IMR-90 (cell line): ENCODE data around the gene TANGO2. TPM values are rescaled to one million over a fixed set of nuclear protein-coding genes. Genes with fewer than 3 reads are reported as not detected.

Experiments
- ATAC-seq: fragments of 200-7000 bp; cut with Tn5 transposase; 2 replicates; pipeline ENCODE4 v1.9.1; 2020; ENCODE audit warnings: low read depth, mild to moderate bottlenecking, moderate library complexity
- BruUV-seq: library from RNA; stranded (reverse); fragments of 400-500 nt; replicated peaks from 2 replicates; lab custom pipeline; 2021; lab: Mats Ljungman, UMichigan
- CTCF ChIA-PET: fragments of 300-600 bp; formaldehyde crosslinking; extraction: SDS; loops from one replicate; lab custom pipeline; 2021; ENCODE audit warnings: antibody characterized with exemption; lab: Yijun Ruan, JAX
- POLR2A ChIA-PET: fragments of 300-600 bp; sonication (Branson Sonifier 250); formaldehyde crosslinking; loops from one replicate; lab custom pipeline; 2022; ENCODE audit warnings: antibody characterized with exemption; ENCODE audit not compliant: unreplicated experiment; lab: Charles Lee
- DNase-seq: peaks from one replicate; pipeline ENCODE4 v3.0.0; 2013
- H2AFZ ChIP-seq: replicated peaks from 2 replicates; pipeline ENCODE3; 2013; ENCODE audit warnings: low read length, mild to moderate bottlenecking; ENCODE audit not compliant: poor library complexity
- H2AK5ac ChIP-seq: 2 replicates; pipeline ENCODE4 v1.6.1; 2013; ENCODE audit warnings: low read depth, low read length, inconsistent platforms
- H2AK9ac ChIP-seq: replicated peaks from 2 replicates; pipeline ENCODE3; 2013; ENCODE audit warnings: mild to moderate bottlenecking, low read depth, low read length, moderate library complexity; ENCODE audit not compliant: poor library complexity
- H2BK120ac ChIP-seq: 2 replicates; pipeline ENCODE4 v1.6.1; 2013; ENCODE audit warnings: low read depth, low read length, inconsistent platforms
- H2BK15ac ChIP-seq: 3 replicates; pipeline ENCODE4 v1.6.1; 2013; ENCODE audit warnings: low read depth, low read length, inconsistent platforms
- H2BK20ac ChIP-seq: 2 replicates; pipeline ENCODE4 v1.6.1; 2013; ENCODE audit warnings: low read depth, mild to moderate bottlenecking, inconsistent platforms, low read length, moderate library complexity
- H2BK5ac ChIP-seq: 2 replicates; pipeline ENCODE4 v1.6.1; 2013; ENCODE audit warnings: mild to moderate bottlenecking, low read depth, low read length, inconsistent platforms; ENCODE audit not compliant: poor library complexity, severe bottlenecking
- H3K14ac ChIP-seq: replicated peaks from 2 replicates; pipeline ENCODE4 v1.6.1; 2013; ENCODE audit warnings: low read depth, low read length, inconsistent platforms
- H3K18ac ChIP-seq: 2 replicates; pipeline ENCODE4 v1.6.1; 2013; ENCODE audit warnings: low read depth, low read length, control low read depth
- H3K23ac ChIP-seq: 2 replicates; pipeline ENCODE4 v1.6.1; 2013; ENCODE audit warnings: low read depth, low read length, inconsistent platforms
- H3K27ac ChIP-seq: 2 replicates; pipeline ENCODE4 v1.5.1; 2013; ENCODE audit warnings: mild to moderate bottlenecking, control low read depth, low read length; ENCODE audit not compliant: insufficient read depth
- H3K27me3 ChIP-seq: 2 replicates; pipeline ENCODE4 v1.6.1; 2013; ENCODE audit warnings: low read length; ENCODE audit not compliant: control insufficient read depth, insufficient read depth
- H3K36me3 ChIP-seq: 2 replicates; pipeline ENCODE4 v1.6.1; 2013; ENCODE audit warnings: low read length, mixed read lengths; ENCODE audit not compliant: control insufficient read depth, insufficient read depth
- H3K4ac ChIP-seq: 2 replicates; pipeline ENCODE4 v1.6.1; 2013; ENCODE audit warnings: low read depth, low read length, inconsistent platforms
- H3K4me1 ChIP-seq: 2 replicates; pipeline ENCODE4 v1.6.1; 2013; ENCODE audit warnings: low read length, mixed read lengths; ENCODE audit not compliant: control insufficient read depth, insufficient read depth
- H3K4me2 ChIP-seq: 2 replicates; pipeline ENCODE4 v1.6.1; 2013; ENCODE audit warnings: low read depth, mild to moderate bottlenecking, control low read depth, low read length, moderate library complexity
- H3K4me3 ChIP-seq: 2 replicates; pipeline ENCODE4 v1.5.1; 2013; ENCODE audit warnings: low read depth, mild to moderate bottlenecking, control low read depth, low read length, moderate library complexity; ENCODE audit not compliant: insufficient read depth
- H3K56ac ChIP-seq: 2 replicates; pipeline ENCODE4 v1.6.1; 2013; ENCODE audit warnings: low read length, inconsistent platforms; ENCODE audit not compliant: insufficient read depth; ENCODE audit errors: extremely low read depth
- H3K79me1 ChIP-seq, 2 experiments: 2 replicates each; pipeline ENCODE4 v1.6.1; 2013; ENCODE audit warnings: low read length in 2 of 2, inconsistent platforms in 1 of 2, low read depth in 1 of 2
- H3K9ac ChIP-seq: 2 replicates; pipeline ENCODE4 v1.6.1; 2013; ENCODE audit warnings: low read depth, low read length, control low read depth
- H3K9me1 ChIP-seq: 2 replicates; pipeline ENCODE4 v1.6.1; 2013; ENCODE audit warnings: low read length, inconsistent platforms; ENCODE audit not compliant: insufficient read depth
- H3K9me3 ChIP-seq: 2 replicates; pipeline ENCODE4 v1.6.1; 2013; ENCODE audit warnings: low read length; ENCODE audit not compliant: control insufficient read depth, insufficient read depth
- H4K20me1 ChIP-seq: 2 replicates; pipeline ENCODE4 v1.6.1; 2013; ENCODE audit warnings: low read length, inconsistent platforms; ENCODE audit not compliant: insufficient read depth
- H4K5ac ChIP-seq: 2 replicates; pipeline ENCODE4 v1.6.1; 2013; ENCODE audit warnings: mild to moderate bottlenecking, low read depth, low read length, control low read depth
- H4K8ac ChIP-seq, 2 experiments: 2 replicates each; pipeline ENCODE4 v1.6.1; 2013; ENCODE audit warnings: low read depth in 2 of 2, low read length in 2 of 2, control low read depth in 1 of 2, inconsistent platforms in 1 of 2
- H4K91ac ChIP-seq: 2 replicates; pipeline ENCODE4 v1.6.1; 2013; ENCODE audit warnings: low read depth, low read length, inconsistent platforms; ENCODE audit not compliant: insufficient read depth
- BHLHE40 ChIP-seq: fragments of 150-350 bp; IDR thresholded peaks from 2 replicates; pipeline ENCODE4 v1.6.1; 2016; ENCODE audit warnings: mild to moderate bottlenecking, low read depth, low read length
- CEBPB ChIP-seq: IDR thresholded peaks from 2 replicates; pipeline ENCODE4 v1.6.1; 2012; ENCODE audit warnings: low read depth, low read length, improper control_type of control experiment
- CHD1 ChIP-seq: IDR thresholded peaks from 2 replicates; pipeline ENCODE4 v1.6.1; 2012; ENCODE audit warnings: low read depth, low read length, improper control_type of control experiment
- CTCF ChIP-seq: conservative IDR thresholded peaks from 2 replicates; pipeline ENCODE4 v1.5.1; 2012; ENCODE audit warnings: mild to moderate bottlenecking, low read depth, low read length, improper control_type of control experiment
- ELK1 ChIP-seq: fragments of 150-350 bp; IDR thresholded peaks from 2 replicates; pipeline ENCODE4 v1.6.1; 2016; ENCODE audit warnings: low read depth, mild to moderate bottlenecking, low read length, moderate library complexity, borderline replicate concordance
- FOS ChIP-seq: fragments of 150-350 bp; IDR thresholded peaks from 2 replicates; pipeline ENCODE4 v1.6.1; 2016; ENCODE audit warnings: low read depth, low read length
- MAFK ChIP-seq: IDR thresholded peaks from 2 replicates; pipeline ENCODE4 v1.6.1; 2012; ENCODE audit warnings: low read depth, low read length, improper control_type of control experiment
- MAZ ChIP-seq: IDR thresholded peaks from 2 replicates; pipeline ENCODE4 v1.6.1; 2012; ENCODE audit warnings: low read depth, mild to moderate bottlenecking, low read length, improper control_type of control experiment, moderate library complexity, borderline replicate concordance
- MXI1 ChIP-seq: IDR thresholded peaks from 2 replicates; pipeline ENCODE4 v1.6.1; 2012; ENCODE audit warnings: low read depth, mild to moderate bottlenecking, low read length, moderate library complexity, borderline replicate concordance
- NFE2L2 ChIP-seq: fragments of 150-350 bp; IDR thresholded peaks from 2 replicates; pipeline ENCODE4 v1.6.1; 2016; ENCODE audit warnings: low read depth, mild to moderate bottlenecking, low read length
- POLR2A ChIP-seq: IDR thresholded peaks from 2 replicates; pipeline ENCODE4 v1.6.1; 2012; ENCODE audit warnings: mild to moderate bottlenecking, low read depth, low read length
- RAD21 ChIP-seq: IDR thresholded peaks from 2 replicates; pipeline ENCODE4 v1.6.1; 2012; ENCODE audit warnings: low read length, improper control_type of control experiment
- RCOR1 ChIP-seq: IDR thresholded peaks from 2 replicates; pipeline ENCODE4 v1.6.1; 2012; ENCODE audit warnings: mild to moderate bottlenecking, low read length, improper control_type of control experiment; ENCODE audit not compliant: insufficient replicate concordance
- RFX5 ChIP-seq: IDR thresholded peaks from 2 replicates; pipeline ENCODE4 v1.8.0; 2012; ENCODE audit warnings: low read depth, mild to moderate bottlenecking, low read length, moderate library complexity
- SMC3 ChIP-seq: fragments of 150-350 bp; IDR thresholded peaks from 2 replicates; pipeline ENCODE4 v1.6.1; 2016; ENCODE audit warnings: low read depth, mild to moderate bottlenecking, antibody characterized with exemption, low read length, moderate library complexity
- USF2 ChIP-seq: fragments of 150-350 bp; IDR thresholded peaks from 2 replicates; pipeline ENCODE4 v1.6.1; 2017; ENCODE audit warnings: mild to moderate bottlenecking, antibody characterized with exemption, low read length, low read depth
- WGBS, 2 experiments: methylation state at CpG; one replicate each; pipeline versions ENCODE4 v1.1.5 to v1.1.7; 2013; ENCODE audit warnings: missing lambda C conversion rate in 2 of 2; ENCODE audit not compliant: insufficient read length in 1 of 2; ENCODE audit errors: extremely low coverage in 2 of 2; 5-methylcytosine and 5-hydroxymethylcytosine counted together
- dilution Hi-C: fragments of 300-500 bp; cut with HindIII; formaldehyde crosslinking; loops from one replicate; pipeline ENCODE4 v1.14.3; 2018; ENCODE audit warnings: low sequenced_read_pairs; ENCODE audit not compliant: unreplicated experiment
- in situ Hi-C: fragments of 300-500 bp; cut with MboI; formaldehyde crosslinking; loops from 3 replicates; pipeline ENCODE4 v1.14.3; 2019; ENCODE audit warnings: low sequenced_read_pairs, inconsistent platforms, mixed read lengths
- intact Hi-C: fragments of 100-400 bp; cut with micrococcal nuclease; formaldehyde crosslinking; loops from 2 replicates; pipeline ENCODE4 v1.10.0; 2022
- polyA plus RNA-seq, 3 experiments: library from polyadenylated mRNA; depleted of rRNA; stranded (reverse); fragments of >200 nt; gene quantifications; 2 replicates each; pipeline ENCODE4 v1.2.3, GENCODE V29; 2012; ENCODE audit warnings: low replicate concordance in 1 of 3
- total RNA-seq: library from RNA; depleted of rRNA; stranded (reverse); fragments of >200 nt; gene quantifications from 2 replicates; pipeline ENCODE4 v1.2.3, GENCODE V29; 2012

TANGO2 gene
- total and polyA plus RNA-seq, 2 of the 4 experiments (the other 2 are of a cell fraction): 45.1 to 75.1 TPM

GRCh38 chr22:19978748-19979147 lies 42.2 kb upstream of the TANGO2 start:
- TF ChIP-seq ELK1 (no peak), CTCF (no peak), NFE2L2 (no peak), MAZ (no peak), CEBPB (no peak), BHLHE40 (no peak), FOS (no peak), MAFK (no peak), CHD1 (no peak), RAD21 (no peak), RFX5 (no peak), SMC3 (no peak), RCOR1 (no peak), USF2 (no peak), MXI1 (no peak), POLR2A (no peak)
- POLR2A ChIA-PET: no interaction called here
- no peak overlapping the region for H2BK15ac ChIP-seq
- H3K27ac ChIP-seq: no peak overlapping the region
- WGBS, 2 experiments: 95% methylated on average over 15 of the region's 17 CpGs; no CpG with 5 or more reads in 1 of the 2 experiments
- H3K9me1 ChIP-seq: no peaks in the 10 kb centered on the region
- no peak overlapping the region for H4K91ac ChIP-seq
- ATAC-seq: no peak
- peaks cover 12% of the 10 kb centered on the region for H3K36me3 ChIP-seq
- no peak overlapping the region for H3K56ac ChIP-seq
- no peak overlapping the region for H3K4ac ChIP-seq
- H2AFZ ChIP-seq: no peak overlapping the region
- no peak overlapping the region for H3K18ac ChIP-seq
- H2BK20ac ChIP-seq: no peak overlapping the region
- no peaks in the 10 kb centered on the region for H3K9me3 ChIP-seq
- intact Hi-C loops (no loop called here), dilution Hi-C loops (no loop called here), in situ Hi-C loops (no loop called here)
- no peak overlapping the region for H3K9ac ChIP-seq
- no peak overlapping the region for H2BK5ac ChIP-seq
- H3K27me3 ChIP-seq: no peaks in the 10 kb centered on the region
- H3K4me3 ChIP-seq: no peak overlapping the region
- H4K20me1 ChIP-seq: no peaks in the 10 kb centered on the region; the same call in 1 of the 2 replicates
- H2BK120ac ChIP-seq: no peak overlapping the region
- no peak overlapping the region for H3K14ac ChIP-seq
- CTCF ChIA-PET: no interaction called here
- H3K4me1 ChIP-seq: peaks cover 2% of the 10 kb centered on the region
- no peak overlapping the region for H4K5ac ChIP-seq
- DNase-seq: no peak
- H3K79me1 ChIP-seq: peaks cover 0 to 11% of the 10 kb centered on the region in 2 experiments; a peak in 3 of 4 replicates
- H4K8ac ChIP-seq: no peak overlapping the region
- no TSS peak for BruUV-seq
- no peak overlapping the region for H2AK9ac ChIP-seq
- H2AK5ac ChIP-seq: no peak overlapping the region
- H3K23ac ChIP-seq: no peak overlapping the region
- H3K4me2 ChIP-seq: no peak overlapping the region
